ENCODE data around the gene RBBP6.
"Not testable (repeated sequence)": the region's sequence is repeated elsewhere in the genome, so short reads cannot be mapped to it uniquely, and the experiment has no call there.

The RBBP6 gene, protein sequence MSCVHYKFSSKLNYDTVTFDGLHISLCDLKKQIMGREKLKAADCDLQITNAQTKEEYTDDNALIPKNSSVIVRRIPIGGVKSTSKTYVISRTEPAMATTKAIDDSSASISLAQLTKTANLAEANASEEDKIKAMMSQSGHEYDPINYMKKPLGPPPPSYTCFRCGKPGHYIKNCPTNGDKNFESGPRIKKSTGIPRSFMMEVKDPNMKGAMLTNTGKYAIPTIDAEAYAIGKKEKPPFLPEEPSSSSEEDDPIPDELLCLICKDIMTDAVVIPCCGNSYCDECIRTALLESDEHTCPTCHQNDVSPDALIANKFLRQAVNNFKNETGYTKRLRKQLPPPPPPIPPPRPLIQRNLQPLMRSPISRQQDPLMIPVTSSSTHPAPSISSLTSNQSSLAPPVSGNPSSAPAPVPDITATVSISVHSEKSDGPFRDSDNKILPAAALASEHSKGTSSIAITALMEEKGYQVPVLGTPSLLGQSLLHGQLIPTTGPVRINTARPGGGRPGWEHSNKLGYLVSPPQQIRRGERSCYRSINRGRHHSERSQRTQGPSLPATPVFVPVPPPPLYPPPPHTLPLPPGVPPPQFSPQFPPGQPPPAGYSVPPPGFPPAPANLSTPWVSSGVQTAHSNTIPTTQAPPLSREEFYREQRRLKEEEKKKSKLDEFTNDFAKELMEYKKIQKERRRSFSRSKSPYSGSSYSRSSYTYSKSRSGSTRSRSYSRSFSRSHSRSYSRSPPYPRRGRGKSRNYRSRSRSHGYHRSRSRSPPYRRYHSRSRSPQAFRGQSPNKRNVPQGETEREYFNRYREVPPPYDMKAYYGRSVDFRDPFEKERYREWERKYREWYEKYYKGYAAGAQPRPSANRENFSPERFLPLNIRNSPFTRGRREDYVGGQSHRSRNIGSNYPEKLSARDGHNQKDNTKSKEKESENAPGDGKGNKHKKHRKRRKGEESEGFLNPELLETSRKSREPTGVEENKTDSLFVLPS (N-terminal part only)

DNA sequence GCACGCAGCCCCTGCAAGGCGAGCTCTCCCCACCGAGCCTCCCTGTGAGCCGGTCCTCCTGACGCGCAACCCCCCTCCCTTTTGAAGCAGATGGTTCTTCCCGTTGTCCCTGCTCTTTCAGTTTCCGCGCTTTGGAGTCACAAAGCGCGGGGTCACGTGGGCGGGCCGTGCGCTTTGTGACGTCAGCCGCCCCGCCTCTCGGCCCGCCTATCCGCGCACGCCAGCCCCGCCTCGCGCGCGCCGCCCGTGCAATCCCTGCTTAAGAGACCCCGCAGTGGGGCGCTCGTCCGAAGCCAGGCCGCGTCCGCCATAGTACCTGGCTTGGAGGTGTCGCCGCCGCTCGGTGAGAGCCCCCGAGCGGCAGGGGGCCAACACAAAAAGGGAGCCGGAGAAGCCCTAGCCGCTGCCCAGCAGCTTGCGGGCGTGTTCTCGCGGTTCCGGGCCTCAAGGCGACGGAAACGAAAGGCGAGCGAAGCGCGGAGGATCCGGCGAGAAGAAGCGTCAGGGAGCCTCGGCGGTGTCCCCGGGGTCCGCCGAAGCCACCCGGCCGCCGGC is at the start of gene RBBP6:
Gene RBBP6, plus strand, starts transcription at position 272 of the 555 bp plus-strand sequence. CDS start 1,061 bp downstream, outside the sequence.
- DNase-seq, result peak; percentile 98

DNA sequence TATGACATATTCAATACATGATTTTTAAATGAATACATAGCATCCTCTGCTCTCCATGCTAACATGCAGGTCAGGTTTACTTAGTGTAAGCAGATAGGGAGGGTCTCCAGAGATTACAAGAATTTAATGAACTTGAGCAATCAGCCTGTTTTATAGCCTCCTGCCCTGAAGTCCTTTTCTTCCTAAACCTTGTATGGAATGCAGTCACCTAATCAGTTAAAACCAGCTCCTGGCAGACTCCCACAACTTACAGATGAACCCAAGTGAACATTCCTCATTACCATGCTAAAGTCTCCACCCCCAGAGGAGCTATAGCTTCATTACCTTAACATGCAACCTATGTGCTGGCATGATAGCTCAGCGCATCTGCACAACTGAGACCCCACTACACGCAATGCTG is 48.5 kb upstream of the RBBP6 start:
- no peak for DNase-seq

DNA sequence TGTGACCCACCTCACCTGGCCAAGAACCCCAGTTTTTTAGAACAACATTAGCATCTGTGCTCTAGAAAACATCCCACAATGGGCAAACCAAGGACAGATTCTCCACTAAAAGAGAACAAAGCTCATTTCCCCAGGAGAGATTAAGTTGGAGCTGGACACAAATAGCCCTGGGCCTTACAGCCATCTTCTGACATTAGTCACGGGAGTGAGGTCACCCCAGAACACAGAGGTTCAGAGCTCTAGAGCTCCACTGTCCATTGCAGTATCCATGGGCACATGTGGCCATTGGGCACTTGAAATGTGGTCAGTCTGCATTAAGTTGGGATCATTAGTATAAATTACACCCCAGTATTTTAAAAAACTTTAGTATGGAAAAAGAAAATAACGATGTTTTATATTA is 47.6 kb upstream of the RBBP6 start:
- DNase-seq, result no peak

DNA sequence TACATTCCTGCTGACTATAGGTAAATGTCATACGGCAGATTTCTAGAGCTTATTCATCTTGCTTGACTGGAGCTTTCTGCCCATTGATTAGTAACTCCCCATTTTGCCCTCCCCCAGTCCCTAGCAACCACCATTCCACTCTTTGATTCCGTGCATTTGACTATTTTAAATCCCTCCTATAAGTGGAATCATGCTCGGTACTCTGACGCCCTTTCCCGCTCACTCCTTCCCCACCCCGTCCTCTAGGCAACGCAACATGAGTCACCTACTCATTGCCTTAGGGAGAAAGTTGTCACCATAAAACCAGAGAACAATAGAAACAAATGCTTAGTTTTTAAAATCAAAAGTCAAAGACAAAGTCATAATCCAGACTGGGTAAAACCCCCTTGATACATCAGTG is 45.5 kb upstream of the RBBP6 start:
- DNase-seq, result no peak

DNA sequence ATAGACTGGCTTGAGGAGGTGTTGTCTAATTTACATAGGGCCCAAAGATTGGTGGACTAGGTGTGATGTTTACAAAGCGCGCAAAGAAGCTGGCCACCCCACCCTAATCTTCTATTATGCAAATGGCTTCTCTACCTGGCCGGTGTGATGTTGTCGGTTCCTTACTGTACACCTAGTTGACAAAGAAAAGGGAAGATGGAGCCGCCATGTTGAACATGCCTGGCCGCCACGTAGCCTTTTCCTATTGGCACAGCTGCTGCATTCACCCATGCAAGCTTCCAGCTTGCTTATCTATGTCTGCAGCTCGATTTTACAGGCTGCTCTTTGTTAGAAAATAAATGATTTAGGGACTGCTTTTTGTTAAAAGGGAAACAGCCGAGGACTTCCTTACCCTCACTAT is 44.2 kb upstream of the RBBP6 start:
- DNase-seq, result not testable (repeated sequence)

DNA sequence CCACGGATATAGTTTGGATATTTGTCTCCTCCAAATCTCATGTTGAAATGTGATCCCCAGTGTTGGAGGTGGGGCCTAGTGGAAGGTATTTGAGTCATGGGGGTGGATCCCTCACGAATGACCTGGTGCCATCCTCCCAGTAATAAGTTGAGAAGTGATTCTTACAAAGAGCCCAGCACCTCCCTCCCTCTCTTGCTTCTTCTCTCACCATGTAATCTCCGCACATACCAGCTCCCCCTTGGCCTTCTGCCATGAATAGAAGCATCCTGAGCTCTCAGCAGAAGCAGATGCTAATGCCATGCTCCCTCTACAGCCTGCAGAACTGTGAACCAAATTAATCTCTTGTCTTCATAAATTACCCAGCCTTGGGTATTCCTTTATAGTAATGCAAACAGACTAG is 41.9 kb upstream of the RBBP6 start:
- DNase-seq, result no peak

DNA sequence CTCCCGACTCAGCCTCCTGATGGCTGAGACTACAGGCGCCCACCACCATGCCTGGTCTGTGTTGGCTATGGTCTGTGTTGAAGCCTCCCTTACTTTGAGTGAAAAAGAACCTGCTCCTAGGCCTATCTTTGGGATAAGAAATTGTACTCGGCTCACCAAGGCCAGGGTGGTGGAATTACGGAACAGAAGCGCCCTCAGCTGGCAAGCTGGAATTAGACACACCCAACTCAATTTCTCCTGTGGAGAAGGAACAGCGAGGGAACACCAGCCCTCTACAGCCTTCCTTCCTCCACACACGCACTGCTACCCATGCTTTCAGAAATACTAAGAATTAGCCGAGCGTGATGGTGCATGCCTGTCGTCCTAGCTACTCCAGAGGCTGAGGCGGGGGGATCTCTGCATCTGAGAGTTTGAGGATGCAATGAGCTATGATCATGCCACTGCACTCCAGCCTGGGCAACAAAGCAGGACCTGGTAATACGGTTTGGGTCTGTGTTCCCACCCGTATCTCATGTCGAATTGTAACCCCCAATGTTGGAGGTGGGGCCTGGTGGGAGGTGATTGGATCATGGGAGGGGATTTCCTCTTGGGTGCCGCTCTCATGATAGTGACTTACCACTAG is 40.1 kb upstream of the RBBP6 start:
- no peak for DNase-seq

DNA sequence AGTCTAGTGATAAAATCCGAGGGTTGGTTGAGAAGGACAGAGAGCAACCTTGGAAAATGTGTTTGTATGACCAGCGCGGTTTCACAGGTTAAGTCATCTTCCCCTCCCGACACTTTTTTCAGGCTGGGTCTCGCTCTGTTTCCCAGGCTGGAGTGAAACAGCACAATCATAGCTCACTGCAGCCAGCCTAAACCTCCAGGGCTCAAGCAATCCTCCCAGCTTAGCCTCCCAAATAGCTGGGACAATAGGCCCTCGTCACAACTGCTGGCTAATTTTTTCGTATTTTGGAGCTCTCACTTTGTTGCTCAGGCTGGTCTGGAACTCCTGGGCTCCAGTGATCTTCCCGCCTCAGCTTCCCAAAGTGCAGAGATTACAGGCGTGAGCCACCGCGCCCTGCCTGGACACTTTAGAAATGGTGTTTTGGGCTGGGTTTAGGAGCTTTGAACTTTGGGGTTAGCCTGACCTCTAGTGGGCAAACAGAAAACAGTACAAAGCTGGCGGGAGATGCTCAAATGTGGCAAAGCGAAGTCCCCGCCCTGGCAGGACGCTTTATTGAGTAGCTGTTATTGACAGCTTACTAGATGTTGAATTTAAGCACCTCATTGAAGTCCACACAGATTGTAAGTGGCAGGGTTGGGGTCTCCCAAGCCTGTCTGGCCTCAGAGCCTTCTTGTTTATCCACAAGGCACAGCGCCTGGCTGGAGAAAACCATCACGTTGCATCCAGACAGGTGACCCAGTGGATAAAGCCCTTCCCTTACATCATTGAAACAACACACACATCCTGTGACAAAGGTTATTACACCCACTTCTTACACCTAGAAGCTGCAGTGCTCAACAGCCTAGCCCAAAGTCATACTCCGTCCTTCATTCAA is 34.7 kb upstream of the RBBP6 start:
- DNase-seq, result peak; percentile 85

DNA sequence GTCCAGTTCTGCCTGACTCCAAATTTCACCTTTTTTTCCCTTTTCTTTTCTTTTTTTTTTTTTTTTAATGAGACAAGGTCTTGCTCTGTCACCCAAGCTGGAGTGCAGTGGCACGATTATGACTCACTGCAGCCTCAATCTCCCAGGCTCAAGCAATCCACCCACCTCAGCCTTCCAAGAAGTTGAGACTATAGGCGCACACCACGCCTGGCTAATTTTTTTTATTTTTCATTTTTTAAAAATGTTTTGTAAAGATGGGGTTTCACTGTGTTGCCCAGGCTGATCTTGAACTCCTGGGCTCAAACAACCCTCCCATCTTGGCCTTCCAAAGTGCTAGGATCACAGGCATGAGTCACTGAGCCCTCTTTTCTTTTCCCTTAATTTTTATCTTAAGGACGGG is 33.4 kb upstream of the RBBP6 start:
- DNase-seq, result no peak

DNA sequence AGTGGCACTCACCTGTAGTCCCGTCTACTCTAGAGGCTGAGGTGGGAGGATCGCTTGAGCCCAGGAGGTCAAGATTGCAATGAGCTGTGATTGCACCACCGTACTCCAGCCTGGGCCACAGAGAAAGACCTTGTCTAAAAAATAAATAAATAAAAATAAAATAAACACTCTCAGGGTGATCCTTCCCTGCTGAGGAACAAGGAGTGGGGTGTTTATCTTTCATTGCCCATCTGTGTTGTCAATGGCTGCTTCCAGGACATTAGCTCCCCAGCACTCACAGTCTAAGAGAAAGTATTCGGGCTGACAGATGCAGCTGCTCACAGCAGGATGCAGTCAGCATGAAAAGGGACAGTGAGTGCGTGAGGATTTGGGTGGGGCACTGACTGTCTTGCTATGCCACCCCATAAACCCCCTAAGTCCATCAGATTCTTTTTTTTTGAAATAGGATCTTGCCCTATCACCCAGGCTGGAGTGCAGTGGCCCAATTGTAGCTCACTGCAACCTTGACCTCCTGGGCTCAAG is 31.3 kb upstream of the RBBP6 start:
- DNase-seq, result no peak

DNA sequence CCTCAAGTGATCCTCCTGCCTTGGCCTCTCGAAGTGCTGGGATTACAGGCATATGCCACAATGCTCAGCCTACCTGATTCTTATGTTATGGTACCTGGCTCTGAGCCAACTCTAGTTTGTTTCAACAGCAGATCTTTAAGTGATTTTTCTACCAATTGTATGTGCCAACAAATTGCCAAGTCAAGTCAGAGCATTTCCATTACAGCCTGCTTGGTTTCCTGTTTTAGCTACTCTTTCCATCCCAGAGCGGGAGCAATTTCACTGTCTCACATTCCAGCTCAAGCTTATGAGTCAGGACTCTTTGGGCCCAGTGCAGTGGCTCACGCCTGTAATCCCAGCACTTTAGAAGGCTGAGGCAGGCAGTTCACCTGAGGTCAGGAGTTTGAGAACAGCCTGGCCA is 30.8 kb upstream of the RBBP6 start:
- DNase-seq, result no peak

DNA sequence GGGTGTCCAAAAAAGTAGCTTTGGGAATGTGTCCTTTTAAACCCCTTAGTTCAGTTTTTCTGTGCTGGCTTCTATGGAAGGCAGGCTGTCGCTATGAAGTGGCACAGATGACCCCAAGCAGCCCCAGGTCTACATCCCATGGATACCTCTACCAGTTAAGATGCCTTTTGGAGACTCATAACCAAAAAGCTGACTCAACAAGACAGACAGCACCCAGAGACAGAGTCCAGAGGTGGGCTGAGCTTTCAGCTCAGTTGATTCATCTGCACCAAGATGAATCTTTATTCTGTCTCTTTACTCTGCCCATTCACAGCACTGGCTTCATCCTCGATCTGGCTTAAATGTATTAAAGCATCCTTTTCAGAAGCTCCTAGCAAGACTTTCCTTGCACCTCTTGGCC is 29.8 kb upstream of the RBBP6 start:
- DNase-seq, result no peak

DNA sequence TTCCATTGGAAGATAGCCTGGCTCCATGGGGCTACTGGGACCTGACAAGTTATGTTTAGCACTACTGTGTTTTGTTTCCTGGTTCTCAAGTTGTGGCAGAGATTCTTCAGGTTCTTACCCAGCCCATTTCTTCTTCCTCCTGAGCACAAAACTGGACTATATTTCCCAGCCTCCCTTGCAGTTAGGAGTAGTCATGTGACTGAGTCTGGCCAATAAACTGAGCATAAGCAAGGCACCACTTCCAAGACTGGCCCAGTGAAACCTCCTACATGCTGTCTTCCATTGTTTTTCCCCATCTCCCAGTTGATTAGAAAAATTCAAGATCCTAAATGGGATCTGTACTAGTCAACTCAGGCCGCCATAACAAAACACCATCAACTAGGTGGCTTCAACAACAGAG is 28.2 kb upstream of the RBBP6 start:
- DNase-seq, result no peak

DNA sequence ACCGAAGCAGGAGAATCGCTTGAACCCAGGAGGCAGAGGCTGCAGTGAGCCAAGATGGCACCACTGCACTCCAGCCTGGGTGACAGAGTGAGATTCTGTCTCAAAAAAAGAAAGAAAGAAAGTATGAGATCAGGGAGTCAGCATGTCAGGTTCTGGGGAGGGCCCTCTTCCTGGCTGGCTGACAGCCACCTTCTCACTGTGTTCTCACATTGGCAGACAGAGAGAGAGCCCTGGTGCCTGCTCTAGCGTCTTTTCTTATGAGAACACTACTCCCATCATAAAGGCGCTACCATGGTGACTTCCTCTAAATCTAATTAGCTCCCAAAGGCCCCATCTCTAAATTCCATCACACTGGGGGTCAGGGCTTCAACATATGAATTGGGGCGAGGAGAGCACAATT is 27.6 kb upstream of the RBBP6 start:
- DNase-seq, result no peak

DNA sequence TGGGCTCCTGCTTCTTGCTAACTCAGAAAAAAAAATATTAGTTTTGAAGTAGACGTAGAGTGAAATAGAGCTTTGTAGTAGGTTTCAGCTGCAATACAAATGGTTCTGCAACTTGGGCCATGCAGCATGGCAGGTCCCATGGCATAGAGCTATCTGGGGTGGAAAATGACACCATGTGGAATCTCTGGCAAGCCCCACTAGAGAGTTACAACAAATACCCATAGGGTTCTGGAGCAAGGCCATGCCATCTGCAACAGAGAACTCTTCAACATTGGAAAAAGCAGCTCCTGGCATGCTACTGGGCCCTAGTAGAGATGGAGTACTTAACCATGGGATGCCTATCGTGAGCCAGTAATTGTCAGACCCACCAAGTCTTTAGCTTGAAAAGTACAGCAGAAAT is 25.3 kb upstream of the RBBP6 start:
- DNase-seq, result no peak

DNA sequence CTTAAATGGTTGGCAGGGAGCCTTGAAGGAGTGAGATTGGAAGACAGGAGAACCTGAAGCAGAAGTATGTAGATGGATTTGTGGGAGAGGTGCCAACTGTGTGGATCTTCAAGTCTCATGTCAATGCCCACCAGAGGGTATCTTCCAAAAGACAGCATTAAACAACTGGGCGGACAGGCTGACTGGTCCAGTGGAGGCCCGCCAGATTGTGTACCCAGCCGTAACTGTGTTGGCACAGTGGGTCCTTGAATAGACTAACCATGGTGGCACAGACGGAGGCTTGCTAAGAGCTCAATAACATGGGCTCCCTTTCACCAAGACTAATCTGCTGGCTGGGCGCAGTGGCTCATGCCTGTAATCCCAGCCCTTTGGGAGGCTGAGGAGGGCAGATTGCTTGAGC is 24.2 kb upstream of the RBBP6 start:
- no peak for DNase-seq

DNA sequence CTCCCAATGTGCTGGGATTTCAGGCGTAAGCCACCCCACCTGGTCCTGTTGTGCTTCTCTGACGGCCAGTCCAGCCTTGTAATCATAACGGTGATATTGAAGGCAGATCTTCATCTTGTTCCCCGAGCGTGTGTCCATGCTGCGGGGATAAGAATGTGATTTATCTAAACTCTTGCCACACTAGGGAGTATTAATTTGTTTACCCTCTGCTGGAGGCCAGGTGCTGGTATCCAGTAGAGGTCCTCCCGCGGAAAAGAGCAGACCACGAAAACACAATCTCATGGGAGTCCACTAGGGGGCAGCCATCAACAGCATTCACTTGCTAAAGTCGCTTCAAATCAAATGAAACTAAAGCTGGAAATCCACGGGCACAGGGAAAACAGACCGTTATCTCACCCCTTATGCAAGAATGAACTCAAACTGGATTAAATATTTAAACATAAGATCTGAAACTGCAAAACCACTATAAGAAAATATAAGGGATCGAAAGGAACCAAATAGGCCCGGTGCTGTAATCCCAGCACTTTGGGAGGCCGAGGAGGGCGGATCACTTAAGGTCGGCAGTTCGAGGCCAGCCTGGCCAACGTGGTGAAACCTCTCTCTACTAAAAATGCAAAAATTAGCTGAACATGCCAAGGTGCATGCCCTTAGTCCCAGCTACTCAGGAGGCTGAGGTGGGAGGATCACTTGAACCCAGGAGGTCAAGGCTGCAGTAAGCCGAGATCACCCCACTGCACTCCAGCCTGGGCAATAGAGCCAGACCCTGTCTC is 22.3 kb upstream of the RBBP6 start:
- DNase-seq, result peak; percentile 92

DNA sequence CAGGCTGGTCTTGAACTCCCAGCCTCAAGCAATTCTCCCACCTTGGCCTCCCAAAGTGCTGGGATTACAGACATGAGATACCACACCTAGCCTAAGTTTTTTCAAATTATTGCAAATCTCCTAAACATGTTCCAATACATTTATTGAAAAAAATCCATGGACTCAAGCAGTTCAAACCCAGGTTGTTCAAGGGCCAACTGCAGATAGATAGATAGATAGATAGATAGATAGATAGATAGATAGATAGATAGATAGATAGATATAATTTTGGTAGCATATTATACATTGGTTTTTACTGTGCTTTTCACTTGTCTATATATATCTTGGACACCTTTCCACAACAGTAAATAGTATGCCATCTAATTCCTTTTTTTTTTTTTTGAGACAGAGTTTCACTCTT is 20.9 kb upstream of the RBBP6 start:
- no peak for DNase-seq

DNA sequence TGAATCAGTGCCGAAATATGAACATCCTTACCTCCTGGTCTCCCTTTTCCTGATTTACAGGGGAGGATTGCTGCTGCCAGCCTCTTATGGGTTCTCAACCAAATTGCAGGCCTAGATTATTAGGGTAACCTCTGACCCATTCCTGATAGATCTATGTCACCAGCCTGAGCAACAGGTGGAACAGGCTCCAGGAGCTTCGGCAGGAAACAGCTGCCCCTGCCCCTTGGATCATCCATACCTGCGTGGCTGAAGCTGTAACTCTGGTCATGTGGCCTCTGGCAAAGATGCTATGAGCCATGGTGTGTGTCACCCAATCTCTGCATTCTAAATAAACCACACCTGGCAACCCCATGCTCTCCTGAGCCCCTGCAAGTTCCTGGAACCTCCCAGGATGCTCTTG is 18.4 kb upstream of the RBBP6 start:
- peak; percentile 15 for DNase-seq

DNA sequence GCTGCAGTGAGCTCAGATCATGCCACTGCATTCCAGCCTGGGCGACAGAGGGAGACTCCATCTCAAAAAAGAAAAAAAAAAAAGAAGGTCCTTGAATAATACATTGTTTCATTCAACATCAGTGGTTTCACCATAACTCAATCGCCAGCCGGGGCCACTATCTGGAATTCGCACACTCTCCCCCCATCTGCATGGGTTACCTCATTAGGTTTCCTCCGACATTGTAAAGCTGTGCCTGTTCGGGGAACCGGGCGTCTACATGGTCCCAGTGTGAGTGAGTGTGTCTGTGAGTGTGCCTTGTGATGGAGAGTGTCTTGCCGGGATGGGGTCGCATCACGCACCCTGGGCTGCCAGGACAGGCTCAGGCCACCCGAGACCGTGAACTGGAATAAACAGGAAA is 16.6 kb upstream of the RBBP6 start:
- DNase-seq, result no peak

DNA sequence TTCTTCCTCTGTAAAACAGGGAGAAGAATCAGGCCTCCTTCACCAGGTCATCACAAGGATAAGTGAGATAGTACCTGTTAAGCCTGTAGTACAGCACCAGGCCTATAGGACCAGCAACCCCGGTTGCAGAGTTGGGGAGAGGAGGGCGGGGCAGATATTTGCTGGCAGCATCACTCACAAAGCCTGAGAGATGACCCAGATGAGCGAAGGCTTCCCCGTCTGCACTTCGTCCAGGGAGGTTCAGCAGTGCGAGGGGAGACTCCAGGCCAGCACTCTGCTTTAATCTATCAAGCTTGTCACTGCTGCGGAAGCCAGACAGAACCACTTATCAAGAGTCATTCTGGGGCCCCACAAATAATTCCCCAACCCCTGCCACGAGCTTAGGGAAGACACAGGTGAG is 15.8 kb upstream of the RBBP6 start:
- DNase-seq, result no peak
